ENCODE measurements around the gene RASA4B.

DNA sequence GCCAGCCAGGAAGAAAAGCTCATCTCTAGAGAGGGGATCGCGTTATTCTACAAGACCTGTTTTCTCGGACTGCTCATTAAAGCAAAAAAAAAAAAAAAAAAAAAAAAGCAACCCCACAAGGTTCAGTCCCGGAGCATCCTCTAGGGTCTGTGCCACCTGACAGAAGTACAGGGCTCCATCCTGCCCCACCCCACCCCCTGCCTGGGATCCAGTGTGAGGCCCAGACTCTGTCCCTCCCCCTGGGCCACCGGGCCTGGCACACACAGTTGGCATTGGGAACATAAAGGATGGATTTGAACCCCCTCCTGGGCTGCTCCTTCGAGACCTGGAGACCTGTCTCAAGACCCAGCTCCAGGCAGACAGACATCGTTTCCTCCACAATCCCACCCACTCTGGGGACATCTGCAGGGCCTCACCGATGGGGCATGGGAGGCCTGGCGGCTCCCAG is 83.5 kb downstream of the RASA4B start:
- TF ChIP-seq EZH2 (IDR thresholded peaks at IDR 0.05; ENCODE audit: borderline replicate concordance, low read depth, low read length): no peak
- TF ChIP-seq MTA3 (IDR thresholded peaks at IDR 0.05; ENCODE audit: borderline replicate concordance): no peak
- TF ChIP-seq HDAC2 (IDR thresholded peaks at IDR 0.05): no peak
- no peak for TF ChIP-seq POLR2AphosphoS2 (IDR thresholded peaks at IDR 0.05; ENCODE audit: low read length)
